ENCODE measurements around the gene SKIC2.

SKIC2 gene

DNA sequence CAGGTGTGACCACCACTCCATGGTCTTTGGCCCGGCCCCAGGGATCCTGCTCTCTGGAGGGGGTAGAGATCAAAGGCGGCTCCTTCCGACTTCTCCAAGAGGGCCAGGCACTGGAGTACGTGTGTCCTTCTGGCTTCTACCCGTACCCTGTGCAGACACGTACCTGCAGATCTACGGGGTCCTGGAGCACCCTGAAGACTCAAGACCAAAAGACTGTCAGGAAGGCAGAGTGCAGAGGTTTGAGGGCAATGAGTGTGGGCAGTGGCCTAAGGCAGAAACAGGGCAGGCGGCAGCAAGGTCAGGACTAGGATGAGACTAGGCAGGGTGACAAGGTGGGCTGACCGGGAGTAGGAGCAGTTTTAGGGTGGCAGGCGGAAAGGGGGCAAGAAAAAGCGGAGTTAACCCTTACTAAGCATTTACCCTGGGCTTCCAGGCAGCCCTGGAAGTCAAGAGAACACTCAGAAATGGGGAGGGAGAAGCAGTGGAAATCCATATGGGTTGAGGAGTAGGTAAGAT lies 12.5 kb upstream of the SKIC2 start:
- no peak for DNase-seq (ENCODE audit: extremely low read depth, insufficient read length)
- Histone ChIP-seq H3K36me3 (ENCODE audit: control insufficient read depth, insufficient read depth, low read length) (no peaks in the 10 kb centered on the region; the same call in 1 of the 2 replicates), H3K4me3 (replicated peaks; ENCODE audit: low read depth, low read length) (no peak overlapping the region), H3K27me3 (replicated peaks; ENCODE audit: control insufficient read depth, insufficient read depth, low read length) (peaks cover 1% of the 10 kb centered on the region; the same call in 1 of the 2 replicates)
- TF ChIP-seq, protein P1, sequence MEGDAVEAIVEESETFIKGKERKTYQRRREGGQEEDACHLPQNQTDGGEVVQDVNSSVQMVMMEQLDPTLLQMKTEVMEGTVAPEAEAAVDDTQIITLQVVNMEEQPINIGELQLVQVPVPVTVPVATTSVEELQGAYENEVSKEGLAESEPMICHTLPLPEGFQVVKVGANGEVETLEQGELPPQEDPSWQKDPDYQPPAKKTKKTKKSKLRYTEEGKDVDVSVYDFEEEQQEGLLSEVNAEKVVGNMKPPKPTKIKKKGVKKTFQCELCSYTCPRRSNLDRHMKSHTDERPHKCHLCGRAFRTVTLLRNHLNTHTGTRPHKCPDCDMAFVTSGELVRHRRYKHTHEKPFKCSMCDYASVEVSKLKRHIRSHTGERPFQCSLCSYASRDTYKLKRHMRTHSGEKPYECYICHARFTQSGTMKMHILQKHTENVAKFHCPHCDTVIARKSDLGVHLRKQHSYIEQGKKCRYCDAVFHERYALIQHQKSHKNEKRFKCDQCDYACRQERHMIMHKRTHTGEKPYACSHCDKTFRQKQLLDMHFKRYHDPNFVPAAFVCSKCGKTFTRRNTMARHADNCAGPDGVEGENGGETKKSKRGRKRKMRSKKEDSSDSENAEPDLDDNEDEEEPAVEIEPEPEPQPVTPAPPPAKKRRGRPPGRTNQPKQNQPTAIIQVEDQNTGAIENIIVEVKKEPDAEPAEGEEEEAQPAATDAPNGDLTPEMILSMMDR (IDR thresholded peaks at IDR 0.05; ENCODE audit: insufficient read depth, low read length, poor library complexity, severe bottlenecking) = no peak

- TF ChIP-seq, protein P1 (IDR thresholded peaks at IDR 0.05; ENCODE audit: insufficient read depth, low read length, poor library complexity, severe bottlenecking) = no peak
- peaks cover 1% of the 10 kb centered on the region; the same call in 1 of the 2 replicates for H3K27me3 ChIP-seq (replicated peaks; ENCODE audit: control insufficient read depth, insufficient read depth, low read length)
- no peak overlapping the region for H3K4me3 ChIP-seq (replicated peaks; ENCODE audit: low read depth, low read length)
- no peak for DNase-seq (ENCODE audit: extremely low read depth, insufficient read length)
- H3K36me3 ChIP-seq (ENCODE audit: control insufficient read depth, insufficient read depth, low read length) = peaks cover 4% of the 10 kb centered on the region; the same call in 1 of the 2 replicates
These were observed 11.8 kb upstream of the SKIC2 start for GRCh38 chr6:31947070-31947675.

GRCh38 chr6:31947864-31948263 lies 11.1 kb upstream of the SKIC2 start:
- no peak overlapping the region for H3K4me3 ChIP-seq (replicated peaks; ENCODE audit: low read depth, low read length)
- peaks cover 1% of the 10 kb centered on the region; the same call in 1 of the 2 replicates for H3K27me3 ChIP-seq (replicated peaks; ENCODE audit: control insufficient read depth, insufficient read depth, low read length)
- DNase-seq (ENCODE audit: extremely low read depth, insufficient read length) = no peak
- TF ChIP-seq, protein P1 (IDR thresholded peaks at IDR 0.05; ENCODE audit: insufficient read depth, low read length, poor library complexity, severe bottlenecking) = no peak
- H3K36me3 ChIP-seq (ENCODE audit: control insufficient read depth, insufficient read depth, low read length) = peaks cover 5% of the 10 kb centered on the region; the same call in 1 of the 2 replicates

GRCh38 chr6:31948306-31948705 lies 10.7 kb upstream of the SKIC2 start:
- H3K36me3 ChIP-seq (ENCODE audit: control insufficient read depth, insufficient read depth, low read length) = peaks cover 6% of the 10 kb centered on the region
- no peak for DNase-seq (ENCODE audit: extremely low read depth, insufficient read length)
- H3K4me3 ChIP-seq (replicated peaks; ENCODE audit: low read depth, low read length) = no peak overlapping the region
- TF ChIP-seq, protein P1 (IDR thresholded peaks at IDR 0.05; ENCODE audit: insufficient read depth, low read length, poor library complexity, severe bottlenecking) = no peak
- H3K27me3 ChIP-seq (replicated peaks; ENCODE audit: control insufficient read depth, insufficient read depth, low read length) = peaks cover 1% of the 10 kb centered on the region; the same call in 1 of the 2 replicates

DNA sequence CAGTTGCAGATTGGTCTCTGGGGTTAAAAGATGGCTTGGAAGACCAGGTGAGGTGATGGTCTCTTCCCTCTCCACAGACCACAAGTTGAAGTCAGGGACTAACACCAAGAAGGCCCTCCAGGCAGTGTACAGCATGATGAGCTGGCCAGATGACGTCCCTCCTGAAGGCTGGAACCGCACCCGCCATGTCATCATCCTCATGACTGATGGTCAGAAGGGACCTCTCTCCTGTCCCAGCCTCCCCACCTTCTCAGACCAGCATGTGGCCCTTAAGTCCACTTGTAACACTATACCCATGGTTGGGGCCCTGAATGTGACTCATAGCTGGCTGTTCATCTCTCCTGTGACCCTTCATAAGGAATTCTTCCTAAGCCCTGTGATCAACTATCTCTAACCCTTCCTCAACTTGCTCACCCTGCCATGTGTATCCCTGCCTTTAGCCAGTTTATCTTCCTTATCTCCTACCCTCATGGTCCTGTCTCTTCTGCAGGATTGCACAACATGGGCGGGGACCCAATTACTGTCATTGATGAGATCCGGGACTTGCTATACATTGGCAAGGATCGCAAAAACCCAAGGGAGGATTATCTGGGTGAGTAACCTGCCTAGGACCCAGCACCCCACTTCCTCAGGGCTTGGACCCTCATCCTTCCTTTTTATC lies 10.1 kb upstream of the SKIC2 start:
- no peak overlapping the region for H3K4me3 ChIP-seq (replicated peaks; ENCODE audit: low read depth, low read length)
- H3K27me3 ChIP-seq (replicated peaks; ENCODE audit: control insufficient read depth, insufficient read depth, low read length) = peaks cover 1% of the 10 kb centered on the region; the same call in 1 of the 2 replicates
- TF ChIP-seq, protein P1 (IDR thresholded peaks at IDR 0.05; ENCODE audit: insufficient read depth, low read length, poor library complexity, severe bottlenecking) = no peak
- peaks cover 6% of the 10 kb centered on the region for H3K36me3 ChIP-seq (ENCODE audit: control insufficient read depth, insufficient read depth, low read length)
- no peak for DNase-seq (ENCODE audit: extremely low read depth, insufficient read length)
